CD4-positive, alpha-beta T cell (primary cell): ENCODE data around the gene GEMIN4. TPM values are rescaled to one million over a fixed set of nuclear protein-coding genes. Genes with fewer than 3 reads are reported as not detected.

Source experiments
- ATAC-seq: fragments of 200-7000 bp; cut with Tn5 transposase; one replicate; pipeline ENCODE4 v1.10.0; 2022; ENCODE audit warnings: mild to moderate bottlenecking; ENCODE audit not compliant: poor library complexity
- CTCF ChIA-PET: fragments of 350-600 bp; sonication (Branson Sonifier 250); formaldehyde crosslinking; loops from one replicate; lab custom pipeline; 2021; ENCODE audit warnings: antibody characterized with exemption, inconsistent platforms; lab: Charles Lee
- POLR2A ChIA-PET: fragments of 350-600 bp; sonication (Branson Sonifier 250); formaldehyde crosslinking; loops from one replicate; lab custom pipeline; 2021; ENCODE audit warnings: antibody characterized with exemption, inconsistent platforms; lab: Charles Lee
- DNase-seq, 14 experiments: peaks; one replicate each; pipeline ENCODE4 v3.0.0-alpha.2; 2013 to 2020; ENCODE audit warnings: mixed read lengths in 2 of 14
- H3K27ac ChIP-seq, 2 donors: one replicate each; pipeline versions ENCODE4 v1.5.1 to v1.7.0; 2013; ENCODE audit warnings: low read length in 2 of 2, low read depth in 1 of 2, mild to moderate bottlenecking in 1 of 2
- H3K27me3 ChIP-seq, 2 experiments: 1 replicate in 1 of 2; 2 replicates in 1 of 2; pipeline versions ENCODE4 v1.6.1 to v1.7.0; 2013; ENCODE audit warnings: low read length in 2 of 2, control low read depth in 1 of 2, mild to moderate bottlenecking in 1 of 2, moderate library complexity in 1 of 2; ENCODE audit not compliant: insufficient read depth in 2 of 2, control insufficient read depth in 1 of 2
- H3K36me3 ChIP-seq: one replicate; pipeline ENCODE4 v1.6.1; 2013; ENCODE audit warnings: low read length, control low read depth; ENCODE audit not compliant: insufficient read depth
- H3K4me1 ChIP-seq: one replicate; pipeline ENCODE4 v1.6.1; 2013; ENCODE audit warnings: low read length, control low read depth; ENCODE audit not compliant: insufficient read depth
- H3K4me3 ChIP-seq: one replicate; pipeline ENCODE4 v1.5.1; 2013; ENCODE audit warnings: mild to moderate bottlenecking, low read length, moderate library complexity
- H3K9me3 ChIP-seq, 2 experiments: 1 replicate in 1 of 2; 2 replicates in 1 of 2; pipeline versions ENCODE4 v1.6.1 to v1.7.0; 2013; ENCODE audit warnings: low read length in 2 of 2, mild to moderate bottlenecking in 2 of 2, control low read depth in 1 of 2, moderate library complexity in 1 of 2; ENCODE audit not compliant: control insufficient read depth in 1 of 2, insufficient read depth in 1 of 2
- H3K27ac Mint-ChIP-seq: one replicate; pipeline ENCODE4 v1.8.0; 2020; ENCODE audit warnings: mixed read lengths
- H3K27me3 Mint-ChIP-seq: one replicate; pipeline ENCODE4 v1.8.0; 2021; ENCODE audit warnings: mixed read lengths
- H3K36me3 Mint-ChIP-seq: one replicate; pipeline ENCODE4 v1.8.0; 2021; ENCODE audit warnings: low read depth, mixed read lengths
- H3K4me1 Mint-ChIP-seq: one replicate; pipeline ENCODE4 v1.8.0; 2021; ENCODE audit warnings: low read depth, mixed read lengths
- H3K4me3 Mint-ChIP-seq: one replicate; pipeline ENCODE4 v1.8.0; 2020; ENCODE audit warnings: mild to moderate bottlenecking, mixed read lengths
- H3K9me3 Mint-ChIP-seq: one replicate; pipeline ENCODE4 v1.8.0; 2020; ENCODE audit warnings: mixed read lengths
- intact Hi-C, 2 experiments: fragments of 100-400 bp; cut with DNase I in 1 of 2; cut with micrococcal nuclease in 1 of 2; formaldehyde crosslinking; loops; one replicate each; pipeline versions ENCODE4 v1.15.1 to v1.9.0; 2023 to 2025; cut with DNase I, micrococcal nuclease
- total RNA-seq, 174 experiments: library from RNA in 2 of 174; stranded (reverse) in 2 of 174; gene quantifications; one replicate each; pipeline ENCODE4 v1.2.3 and lab custom pipeline; 2021 to 2026
- TF ChIP-seq, protein P1 (sequence below): fragments of 200-600 bp; IDR thresholded peaks from one replicate; pipeline ENCODE4 v1.8.0; 2022; ENCODE audit warnings: antibody characterized with exemption, mild to moderate bottlenecking

The GEMIN4 gene
- total RNA-seq, 2 experiments from 2014 or later = 16.0 to 18.0 TPM

GRCh38 chr17:774313-774584 is 22.2 kb upstream of the GEMIN4 start:
- Histone ChIP-seq H3K27me3 (no peaks in the 10 kb centered on the region), H3K36me3 (peaks cover 88% of the 10 kb centered on the region), H3K27ac (no peak overlapping the region), H3K4me1 (no peaks in the 10 kb centered on the region), H3K4me3 (no peak overlapping the region), H3K9me3 (no peaks in the 10 kb centered on the region)
- intact Hi-C loops = no loop called here
- Mint-ChIP-seq H3K27me3 (no peaks in the 10 kb centered on the region), H3K9me3 (no peaks in the 10 kb centered on the region), H3K27ac (no peak overlapping the region), H3K4me1 (peaks cover 10% of the 10 kb centered on the region), H3K4me3 (no peak overlapping the region), H3K36me3 (peaks cover 94% of the 10 kb centered on the region)
- ChIA-PET POLR2A (interaction anchor here (1.2 kb wide), 1 partner anchor 22 kb away, joined by 3 read pairs; no protein-coding TSS in a partner anchor), CTCF (no interaction called here)
- DNase-seq (no peak), ATAC-seq (no peak)
- TF ChIP-seq, protein P1, sequence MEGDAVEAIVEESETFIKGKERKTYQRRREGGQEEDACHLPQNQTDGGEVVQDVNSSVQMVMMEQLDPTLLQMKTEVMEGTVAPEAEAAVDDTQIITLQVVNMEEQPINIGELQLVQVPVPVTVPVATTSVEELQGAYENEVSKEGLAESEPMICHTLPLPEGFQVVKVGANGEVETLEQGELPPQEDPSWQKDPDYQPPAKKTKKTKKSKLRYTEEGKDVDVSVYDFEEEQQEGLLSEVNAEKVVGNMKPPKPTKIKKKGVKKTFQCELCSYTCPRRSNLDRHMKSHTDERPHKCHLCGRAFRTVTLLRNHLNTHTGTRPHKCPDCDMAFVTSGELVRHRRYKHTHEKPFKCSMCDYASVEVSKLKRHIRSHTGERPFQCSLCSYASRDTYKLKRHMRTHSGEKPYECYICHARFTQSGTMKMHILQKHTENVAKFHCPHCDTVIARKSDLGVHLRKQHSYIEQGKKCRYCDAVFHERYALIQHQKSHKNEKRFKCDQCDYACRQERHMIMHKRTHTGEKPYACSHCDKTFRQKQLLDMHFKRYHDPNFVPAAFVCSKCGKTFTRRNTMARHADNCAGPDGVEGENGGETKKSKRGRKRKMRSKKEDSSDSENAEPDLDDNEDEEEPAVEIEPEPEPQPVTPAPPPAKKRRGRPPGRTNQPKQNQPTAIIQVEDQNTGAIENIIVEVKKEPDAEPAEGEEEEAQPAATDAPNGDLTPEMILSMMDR = no peak

- H3K9me3 Mint-ChIP-seq = no peaks in the 10 kb centered on the region
- H3K36me3 Mint-ChIP-seq = peaks cover 95% of the 10 kb centered on the region
- peaks cover 91% of the 10 kb centered on the region for H3K36me3 ChIP-seq
- intact Hi-C loops = no loop called here
- H3K4me3 Mint-ChIP-seq = no peak overlapping the region
- H3K27me3 Mint-ChIP-seq = no peaks in the 10 kb centered on the region
- no peak overlapping the region for H3K27ac Mint-ChIP-seq
- peaks cover 10% of the 10 kb centered on the region for H3K4me1 Mint-ChIP-seq
- ATAC-seq (no peak), DNase-seq (no peak)
- no peaks in the 10 kb centered on the region for H3K9me3 ChIP-seq
- TF ChIP-seq, protein P1 = no peak
- ChIA-PET CTCF (interaction anchor here (1.0 kb wide), 1 partner anchor 223 kb away, joined by 3 read pairs; the partner anchor contains the start of gene TIMM22), POLR2A (interaction anchor here (1.2 kb wide), 2 partner anchors 8 to 21 kb away, joined by 3 to 4 read pairs; partner anchors contain the start of gene GLOD4)
- H3K27me3 ChIP-seq = no peaks in the 10 kb centered on the region
- H3K27ac ChIP-seq = no peak overlapping the region
- H3K4me1 ChIP-seq = no peaks in the 10 kb centered on the region
- no peak overlapping the region for H3K4me3 ChIP-seq
Measured at GRCh38 chr17:773467-774312, 21.6 kb upstream of the GEMIN4 start.

- POLR2A ChIA-PET = interaction anchor here (1.2 kb wide), 1 partner anchor 9 kb away, joined by 4 read pairs; the partner anchor contains the start of gene GLOD4
- Mint-ChIP-seq H3K9me3 (no peaks in the 10 kb centered on the region), H3K4me3 (no peak overlapping the region), H3K36me3 (peaks cover 89% of the 10 kb centered on the region), H3K27me3 (no peaks in the 10 kb centered on the region), H3K27ac (no peak overlapping the region), H3K4me1 (peaks cover 10% of the 10 kb centered on the region)
- H3K27me3 ChIP-seq = no peaks in the 10 kb centered on the region
- intact Hi-C loops = no loop called here
- no peak overlapping the region for H3K4me3 ChIP-seq
- peaks cover 87% of the 10 kb centered on the region for H3K36me3 ChIP-seq
- CTCF ChIA-PET = interaction anchor here (1.0 kb wide), 1 partner anchor 224 kb away, joined by 3 read pairs; the partner anchor contains the start of gene TIMM22
- ATAC-seq (no peak), DNase-seq (no peak)
- H3K4me1 ChIP-seq = no peaks in the 10 kb centered on the region
- no peaks in the 10 kb centered on the region for H3K9me3 ChIP-seq
- no peak overlapping the region for H3K27ac ChIP-seq
- TF ChIP-seq, protein P1 = no peak
Measured at GRCh38 chr17:773016-773415, 21.0 kb upstream of the GEMIN4 start.
